Activated T-helper 1 cell treated with anti-CD3 and anti-CD28 coated beads, Interleukin-12 subunit alpha, Interleukin-12 subunit beta, Interleukin-2, Interleukin-4 antibody, amounts not matched to agents 30 ng/mL and 10 ng/mL and 1 ng/mL, durations not matched to agents 14 hours and 24 hours and 36 hours (primary cell): Measurements from ENCODE around the gene PLCB3. TPM values are rescaled to one million over a fixed set of nuclear protein-coding genes. Genes with fewer than 3 reads are reported as not detected.

Source experiments
- DNase-seq: peaks from one replicate; pipeline ENCODE4 v3.0.0; 2021; ENCODE audit warnings: low spot score
- H3K27ac Mint-ChIP-seq: one replicate; pipeline ENCODE4 v1.8.0; 2021; ENCODE audit warnings: mild to moderate bottlenecking, mixed read lengths
- H3K27me3 Mint-ChIP-seq: one replicate; pipeline ENCODE4 v1.8.0; 2022; ENCODE audit warnings: mild to moderate bottlenecking, moderate library complexity, mixed read lengths; ENCODE audit not compliant: insufficient read depth
- H3K36me3 Mint-ChIP-seq: one replicate; pipeline ENCODE4 v1.8.0; 2021; ENCODE audit warnings: low read depth, mixed read lengths
- H3K4me1 Mint-ChIP-seq: one replicate; pipeline ENCODE4 v1.8.0; 2021; ENCODE audit warnings: low read depth, mixed read lengths
- H3K4me3 Mint-ChIP-seq: one replicate; pipeline ENCODE4 v1.8.0; 2021; ENCODE audit warnings: mild to moderate bottlenecking, moderate library complexity, mixed read lengths
- H3K9me3 Mint-ChIP-seq: one replicate; pipeline ENCODE4 v1.8.0; 2021; ENCODE audit warnings: mixed read lengths
- intact Hi-C: fragments of 100-400 bp; cut with micrococcal nuclease; formaldehyde crosslinking; loops from one replicate; pipeline ENCODE4 v1.15.1; 2024
- total RNA-seq: library from RNA; stranded (reverse); gene quantifications from 2 replicates; pipeline ENCODE4 v1.2.3, GENCODE V29; 2022

PLCB3 gene
- total RNA-seq, 1 donor from 2014 or later, result 14.2 TPM

GRCh38 chr11:64260147-64260708 lies 8.9 kb downstream of the PLCB3 start:
- Mint-ChIP-seq H3K9me3 (no peaks in the 10 kb centered on the region), H3K4me1 (peaks cover 12% of the 10 kb centered on the region), H3K27ac (peak overlapping the region; percentile 36), H3K27me3 (no peaks in the 10 kb centered on the region), H3K4me3 (no peak overlapping the region), H3K36me3 (peaks cover 15% of the 10 kb centered on the region)
- no peak for DNase-seq
- intact Hi-C loops, result no loop called here

GRCh38 chr11:64261556-64262080 lies 10.3 kb downstream of the PLCB3 start:
- peaks cover 12% of the 10 kb centered on the region for H3K4me1 Mint-ChIP-seq
- no peak overlapping the region for H3K4me3 Mint-ChIP-seq
- intact Hi-C loops, result no loop called here
- no peak overlapping the region for H3K27ac Mint-ChIP-seq
- no peaks in the 10 kb centered on the region for H3K27me3 Mint-ChIP-seq
- no peak for DNase-seq
- H3K9me3 Mint-ChIP-seq, result no peaks in the 10 kb centered on the region
- peaks cover 17% of the 10 kb centered on the region for H3K36me3 Mint-ChIP-seq

GRCh38 chr11:64262271-64263002 lies 11.1 kb downstream of the PLCB3 start:
- peaks cover 12% of the 10 kb centered on the region for H3K4me1 Mint-ChIP-seq
- no peak overlapping the region for H3K27ac Mint-ChIP-seq
- no peaks in the 10 kb centered on the region for H3K27me3 Mint-ChIP-seq
- DNase-seq, result no peak
- H3K4me3 Mint-ChIP-seq, result no peak overlapping the region
- intact Hi-C loops, result no loop called here
- H3K36me3 Mint-ChIP-seq, result peaks cover 17% of the 10 kb centered on the region
- no peaks in the 10 kb centered on the region for H3K9me3 Mint-ChIP-seq

GRCh38 chr11:64263021-64263946 lies 12.0 kb downstream of the PLCB3 start:
- intact Hi-C loops, result no loop called here
- Mint-ChIP-seq H3K27ac (no peak overlapping the region), H3K36me3 (peaks cover 20% of the 10 kb centered on the region), H3K4me3 (no peak overlapping the region), H3K9me3 (no peaks in the 10 kb centered on the region), H3K4me1 (peaks cover 19% of the 10 kb centered on the region), H3K27me3 (no peaks in the 10 kb centered on the region)
- no peak for DNase-seq

GRCh38 chr11:64263947-64264317 lies 12.6 kb downstream of the PLCB3 start:
- Mint-ChIP-seq H3K9me3 (no peaks in the 10 kb centered on the region), H3K4me3 (no peak overlapping the region), H3K4me1 (peaks cover 25% of the 10 kb centered on the region), H3K27ac (no peak overlapping the region), H3K36me3 (peaks cover 21% of the 10 kb centered on the region), H3K27me3 (no peaks in the 10 kb centered on the region)
- intact Hi-C loops, result no loop called here
- no peak for DNase-seq

GRCh38 chr11:64264371-64264852 lies 13.1 kb downstream of the PLCB3 start:
- H3K27me3 Mint-ChIP-seq, result no peaks in the 10 kb centered on the region
- no peak overlapping the region for H3K27ac Mint-ChIP-seq
- no peak for DNase-seq
- intact Hi-C loops, result no loop called here
- no peak overlapping the region for H3K4me3 Mint-ChIP-seq
- peaks cover 25% of the 10 kb centered on the region for H3K4me1 Mint-ChIP-seq
- H3K9me3 Mint-ChIP-seq, result no peaks in the 10 kb centered on the region
- H3K36me3 Mint-ChIP-seq, result peaks cover 21% of the 10 kb centered on the region

- no peak overlapping the region for H3K4me3 Mint-ChIP-seq
- H3K27me3 Mint-ChIP-seq, result no peaks in the 10 kb centered on the region
- no peaks in the 10 kb centered on the region for H3K9me3 Mint-ChIP-seq
- no peak overlapping the region for H3K27ac Mint-ChIP-seq
- H3K4me1 Mint-ChIP-seq, result peaks cover 21% of the 10 kb centered on the region
- intact Hi-C loops, result no loop called here
- no peak for DNase-seq
- H3K36me3 Mint-ChIP-seq, result peaks cover 11% of the 10 kb centered on the region
These were observed 14.1 kb downstream of the PLCB3 start for GRCh38 chr11:64265176-64266160.

- Mint-ChIP-seq H3K27ac (no peak overlapping the region), H3K9me3 (no peaks in the 10 kb centered on the region), H3K27me3 (no peaks in the 10 kb centered on the region), H3K4me3 (no peak overlapping the region), H3K36me3 (peaks cover 11% of the 10 kb centered on the region), H3K4me1 (peaks cover 21% of the 10 kb centered on the region)
- DNase-seq, result no peak
- intact Hi-C loops, result no loop called here
These were observed 15.0 kb downstream of the PLCB3 start for GRCh38 chr11:64266339-64266738.

GRCh38 chr11:64267207-64267945 lies 16.0 kb downstream of the PLCB3 start:
- H3K4me3 Mint-ChIP-seq, result peak overlapping the region; percentile 49
- no peak for DNase-seq
- H3K27me3 Mint-ChIP-seq, result no peaks in the 10 kb centered on the region
- H3K27ac Mint-ChIP-seq, result peak overlapping the region; percentile 51
- intact Hi-C loops, result no loop called here
- peaks cover 28% of the 10 kb centered on the region for H3K4me1 Mint-ChIP-seq
- H3K36me3 Mint-ChIP-seq, result peaks cover 11% of the 10 kb centered on the region
- H3K9me3 Mint-ChIP-seq, result no peaks in the 10 kb centered on the region

GRCh38 chr11:64268025-64268892 lies 16.9 kb downstream of the PLCB3 start:
- no peak for DNase-seq
- Mint-ChIP-seq H3K36me3 (peaks cover 11% of the 10 kb centered on the region), H3K27ac (peak overlapping the region; percentile 97), H3K4me1 (peaks cover 31% of the 10 kb centered on the region), H3K4me3 (peak overlapping the region; percentile 89), H3K9me3 (no peaks in the 10 kb centered on the region), H3K27me3 (no peaks in the 10 kb centered on the region)
- intact Hi-C loops, result no loop called here
